ENCODE data around the gene SNAPC2. TPM values are rescaled to one million over a fixed set of nuclear protein-coding genes. Genes with fewer than 3 reads are reported as not detected.

Gene SNAPC2, protein sequence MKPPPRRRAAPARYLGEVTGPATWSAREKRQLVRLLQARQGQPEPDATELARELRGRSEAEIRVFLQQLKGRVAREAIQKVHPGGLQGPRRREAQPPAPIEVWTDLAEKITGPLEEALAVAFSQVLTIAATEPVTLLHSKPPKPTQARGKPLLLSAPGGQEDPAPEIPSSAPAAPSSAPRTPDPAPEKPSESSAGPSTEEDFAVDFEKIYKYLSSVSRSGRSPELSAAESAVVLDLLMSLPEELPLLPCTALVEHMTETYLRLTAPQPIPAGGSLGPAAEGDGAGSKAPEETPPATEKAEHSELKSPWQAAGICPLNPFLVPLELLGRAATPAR
- total RNA-seq, result 10 to 100 TPM; 14.1 to 16.5 TPM

GRCh38 chr19:7919610-7920518 lies at the start of gene SNAPC2:
TSS of gene SNAPC2 (plus strand) at chr19:7920338. CDS start at chr19:7920367, 29 bp downstream.
- Histone ChIP-seq H3K27me3 (peaks cover 0 to 15% of the 10 kb centered on the region in 2 donors), H3K27ac (peak within 1 kb of the TSS; percentile 94), H3K4me1 (peaks cover 0 to 54% of the 10 kb centered on the region in 2 donors), H3K4me3 (peak within 1 kb of the TSS; percentile 73 to 88), H3K9me3 (no peaks in the 10 kb centered on the region), H3K36me3 (peaks cover 15% of the 10 kb centered on the region)
- peak; percentile 96 for DNase-seq (ENCODE audit: low spot score)
- no peak for TF ChIP-seq CTCF (IDR thresholded peaks at IDR 0.05)

DNA sequence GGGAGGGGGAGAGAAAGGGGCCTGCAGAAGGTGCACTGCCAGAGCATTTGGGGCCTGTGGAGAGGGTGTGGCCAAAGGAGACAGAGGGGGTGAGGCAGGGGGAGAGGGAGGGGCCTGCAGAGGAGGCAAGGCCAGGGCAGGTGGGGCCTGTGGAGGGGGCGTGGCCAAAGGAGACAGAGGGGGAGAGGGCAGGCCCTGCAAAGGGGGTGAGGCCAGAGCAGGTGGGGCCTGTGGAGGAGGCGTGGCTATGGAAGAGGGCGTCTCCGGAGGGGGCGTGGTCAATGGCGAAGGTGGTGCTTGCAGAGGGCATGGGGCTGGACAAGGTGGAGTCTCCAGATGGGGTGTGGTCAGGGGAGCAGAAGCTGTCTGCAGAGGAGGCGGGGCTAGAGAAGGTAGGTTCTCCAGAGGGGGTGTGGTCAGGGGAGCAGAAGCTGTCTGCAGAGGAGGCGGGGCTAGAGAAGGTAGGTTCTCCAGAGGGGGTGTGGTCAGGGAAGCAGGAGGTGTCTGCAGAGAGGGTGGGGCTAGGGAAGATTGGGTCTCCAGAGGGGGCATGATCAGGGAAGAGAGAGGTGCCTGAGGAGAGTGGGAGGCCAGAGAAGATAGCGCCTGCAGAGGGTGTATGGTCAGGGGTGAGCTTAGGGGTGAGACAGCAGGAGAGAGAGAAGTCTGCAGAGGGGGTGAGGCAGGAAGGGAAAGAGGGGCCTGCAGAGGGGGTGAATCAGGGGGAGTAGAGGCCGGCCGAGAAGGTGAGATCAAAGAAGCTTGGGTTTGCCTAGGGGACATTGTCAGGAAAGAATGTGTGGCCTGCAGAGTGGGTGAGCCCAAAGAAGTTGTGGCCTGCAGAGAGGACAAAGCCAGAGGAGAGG lies 49.3 kb upstream of the SNAPC2 start:
- Histone ChIP-seq H3K36me3 (no peaks in the 10 kb centered on the region), H3K4me3 (no peak overlapping the region), H3K27ac (no peak overlapping the region), H3K4me1 (peaks cover 0 to 49% of the 10 kb centered on the region in 2 donors), H3K27me3 (peaks cover 0 to 5% of the 10 kb centered on the region in 2 donors), H3K9me3 (no peaks in the 10 kb centered on the region)
- no peak for DNase-seq (ENCODE audit: low spot score)
- TF ChIP-seq CTCF (IDR thresholded peaks at IDR 0.05), result no peak

- H3K27ac ChIP-seq, result peak overlapping the region in 1 of 2 donors; percentile 7
- peaks cover 0 to 5% of the 10 kb centered on the region in 2 donors for H3K27me3 ChIP-seq
- peak; percentile 61 for DNase-seq (ENCODE audit: low spot score)
- no peaks in the 10 kb centered on the region for H3K9me3 ChIP-seq
- peaks cover 0 to 49% of the 10 kb centered on the region in 2 donors for H3K4me1 ChIP-seq
- H3K36me3 ChIP-seq, result no peaks in the 10 kb centered on the region
- peak overlapping the region in 1 of 2 donors; percentile 30 for H3K4me3 ChIP-seq
- TF ChIP-seq CTCF (IDR thresholded peaks at IDR 0.05), result no peak
These were observed 48.5 kb upstream of the SNAPC2 start for GRCh38 chr19:7871437-7872305.

GRCh38 chr19:7872306-7873204 lies 47.6 kb upstream of the SNAPC2 start:
- TF ChIP-seq CTCF (IDR thresholded peaks at IDR 0.05), result no peak
- H3K36me3 ChIP-seq, result no peaks in the 10 kb centered on the region
- H3K27ac ChIP-seq, result no peak overlapping the region
- no peak for DNase-seq (ENCODE audit: low spot score)
- H3K27me3 ChIP-seq, result peaks cover 0 to 5% of the 10 kb centered on the region in 2 donors
- H3K4me1 ChIP-seq, result peaks cover 0 to 49% of the 10 kb centered on the region in 2 donors
- H3K9me3 ChIP-seq, result no peaks in the 10 kb centered on the region
- peak overlapping the region in 1 of 2 donors; percentile 30 for H3K4me3 ChIP-seq
